ENCODE data around the gene PTH. TPM values are rescaled to one million over a fixed set of nuclear protein-coding genes. Genes with fewer than 3 reads are reported as not detected.

PTH gene
- total RNA-seq, 1 experiment from 2014 or later: not detected

DNA sequence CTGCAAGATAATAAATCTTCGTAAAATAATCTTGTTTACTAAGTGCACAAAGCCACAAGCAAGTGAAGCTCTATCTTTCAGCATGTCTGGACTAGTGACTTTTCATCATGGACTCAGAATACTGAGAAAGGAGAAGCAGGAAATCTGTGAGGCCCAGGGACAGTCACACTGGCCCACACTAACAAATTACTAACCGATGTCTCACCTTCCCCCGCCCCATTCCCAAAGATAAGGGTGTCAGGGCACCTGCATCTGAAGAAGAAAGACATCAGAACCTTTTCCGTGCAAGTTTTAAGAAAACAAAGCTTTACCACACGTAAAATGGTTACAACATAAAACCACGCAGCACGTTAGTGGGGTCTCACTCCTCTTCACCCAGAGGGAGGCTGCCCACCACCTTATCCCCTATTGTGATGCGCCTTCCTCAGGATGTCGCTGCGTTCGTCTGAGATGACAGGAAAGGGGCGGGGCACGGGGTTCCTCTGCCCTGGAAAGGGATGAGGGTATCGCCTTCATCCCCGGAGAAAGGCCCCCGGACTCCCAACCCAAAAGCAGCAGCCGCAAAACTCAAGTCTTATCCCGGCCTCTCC, 33.4 kb downstream of the PTH start:
- Mint-ChIP-seq H3K4me1 (peaks cover 20 to 23% of the 10 kb centered on the region in 2 experiments), H3K27me3 (ENCODE audit: low read depth) (no peaks in the 10 kb centered on the region; the same call in 1 of the 2 replicates), H3K27ac (peak overlapping the region; percentile 80 to 97 (median 92); a peak in 6 of 7 replicates), H3K9me3 (no peaks in the 10 kb centered on the region), H3K36me3 (ENCODE audit: insufficient read depth in 1 of 3, low read depth in 3 of 3) (no peaks in the 10 kb centered on the region), H3K4me3 (peak overlapping the region; percentile 98)
- Histone ChIP-seq H3K79me1 (ENCODE audit: insufficient read depth, low read depth, low read length, poor library complexity, severe bottlenecking) (no peaks in the 10 kb centered on the region), H3K4ac (ENCODE audit: low read depth, low read length) (no peak overlapping the region), H3K23me2 (ENCODE audit: insufficient read length, low read depth, low read length, poor library complexity, severe bottlenecking) (peaks cover 7% of the 10 kb centered on the region), H2BK120ac (ENCODE audit: low read depth, low read length, poor library complexity, severe bottlenecking) (no peak overlapping the region), H3K9ac (ENCODE audit: extremely low read depth, insufficient read length, low read length) (no peak overlapping the region), H4K20me1 (ENCODE audit: control insufficient read depth, insufficient read depth, insufficient read length) (no peaks in the 10 kb centered on the region), H3K27ac (ENCODE audit: insufficient read length, low read depth, low read length) (no peak overlapping the region), H4K5ac (ENCODE audit: insufficient read length, low read depth, low read length) (no peak overlapping the region), H2BK15ac (ENCODE audit: low read depth, low read length) (no peak overlapping the region), H4K91ac (ENCODE audit: insufficient read length, low read depth, low read length) (no peak overlapping the region), H3K18ac (ENCODE audit: insufficient read length, low read depth, low read length) (no peak overlapping the region), H3K56ac (ENCODE audit: insufficient read length, low read depth, low read length) (no peak overlapping the region), H2AK5ac (ENCODE audit: insufficient read length, low read length) (no peak overlapping the region), H4K8ac (replicated peaks; ENCODE audit: insufficient read length, low read depth, low read length) (no peak overlapping the region), H3K79me2 (ENCODE audit: insufficient read depth, low read length) (no peaks in the 10 kb centered on the region; the same call in 1 of the 2 replicates), H2BK20ac (ENCODE audit: low read depth, low read length, poor library complexity, severe bottlenecking) (no peak overlapping the region), H2BK12ac (ENCODE audit: insufficient read length, low read depth, low read length) (no peak overlapping the region), H2BK5ac (ENCODE audit: insufficient read length, low read length) (no peak overlapping the region), H3K9me3 (ENCODE audit: control insufficient read depth, low read depth, low read length) (no peaks in the 10 kb centered on the region), H2AFZ (ENCODE audit: low read length) (no peak overlapping the region), H3K14ac (ENCODE audit: insufficient read depth, low read length) (no peak overlapping the region), H3K27me3 (ENCODE audit: insufficient read depth, low read length) (no peaks in the 10 kb centered on the region), H3T11ph (ENCODE audit: low read length) (no peak overlapping the region), H3K4me2 (ENCODE audit: insufficient read depth, insufficient read length, low read length) (peak overlapping the region; percentile 63), H3K23ac (ENCODE audit: insufficient read length, low read depth, low read length) (no peak overlapping the region), H3K4me1 (ENCODE audit: insufficient read depth, low read length) (no peaks in the 10 kb centered on the region; the same call in 1 of the 2 replicates)
- WGBS (ENCODE audit: extremely low coverage, insufficient read length, low lambda C conversion rate): no CpG with 5 or more reads among the region's 18 CpGs
- TF ChIP-seq, protein P1, sequence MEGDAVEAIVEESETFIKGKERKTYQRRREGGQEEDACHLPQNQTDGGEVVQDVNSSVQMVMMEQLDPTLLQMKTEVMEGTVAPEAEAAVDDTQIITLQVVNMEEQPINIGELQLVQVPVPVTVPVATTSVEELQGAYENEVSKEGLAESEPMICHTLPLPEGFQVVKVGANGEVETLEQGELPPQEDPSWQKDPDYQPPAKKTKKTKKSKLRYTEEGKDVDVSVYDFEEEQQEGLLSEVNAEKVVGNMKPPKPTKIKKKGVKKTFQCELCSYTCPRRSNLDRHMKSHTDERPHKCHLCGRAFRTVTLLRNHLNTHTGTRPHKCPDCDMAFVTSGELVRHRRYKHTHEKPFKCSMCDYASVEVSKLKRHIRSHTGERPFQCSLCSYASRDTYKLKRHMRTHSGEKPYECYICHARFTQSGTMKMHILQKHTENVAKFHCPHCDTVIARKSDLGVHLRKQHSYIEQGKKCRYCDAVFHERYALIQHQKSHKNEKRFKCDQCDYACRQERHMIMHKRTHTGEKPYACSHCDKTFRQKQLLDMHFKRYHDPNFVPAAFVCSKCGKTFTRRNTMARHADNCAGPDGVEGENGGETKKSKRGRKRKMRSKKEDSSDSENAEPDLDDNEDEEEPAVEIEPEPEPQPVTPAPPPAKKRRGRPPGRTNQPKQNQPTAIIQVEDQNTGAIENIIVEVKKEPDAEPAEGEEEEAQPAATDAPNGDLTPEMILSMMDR (conservative IDR thresholded peaks at IDR 0.05): peak; percentile 15; the same call in 1 of the 3 replicates
- DNase-seq: peak; percentile 84
